GM19463 (cell line): Measurements from ENCODE around the gene TRIM22.
A peak's percentile ranks its signal among the peaks of the same experiment; 100 is the strongest.
"Not testable (repeated sequence)": the region's sequence is repeated elsewhere in the genome, so short reads cannot be mapped to it uniquely, and the experiment has no call there.

Experiments used
- ATAC-seq: cut with Tn5 transposase; IDR thresholded peaks from one replicate; pipeline ENCODE4 v1.9.1; 2021; ENCODE audit warnings: mild to moderate bottlenecking, moderate library complexity; ENCODE audit not compliant: unreplicated experiment

The TRIM22 gene

GRCh38 chr11:5690216-5690615, 626 bp downstream of the TRIM22 start:
- ATAC-seq = no peak

GRCh38 chr11:5690736-5691135, 1.1 kb downstream of the TRIM22 start:
- ATAC-seq = no peak

GRCh38 chr11:5691238-5691963, 1.8 kb downstream of the TRIM22 start:
- ATAC-seq = not testable (repeated sequence)

- ATAC-seq = no peak
Measured at GRCh38 chr11:5691964-5692361, 2.4 kb downstream of the TRIM22 start.

- no peak for ATAC-seq
Measured at GRCh38 chr11:5694642-5695041, 5.1 kb downstream of the TRIM22 start.

GRCh38 chr11:5695580-5695979, 6.0 kb downstream of the TRIM22 start:
- ATAC-seq = no peak

GRCh38 chr11:5696210-5696609, 6.6 kb downstream of the TRIM22 start:
- ATAC-seq = no peak

- ATAC-seq = no peak
Measured at GRCh38 chr11:5698281-5698680, 8.7 kb downstream of the TRIM22 start.

GRCh38 chr11:5700421-5701054, 10.9 kb downstream of the TRIM22 start:
- ATAC-seq = no peak

- no peak for ATAC-seq
Measured at GRCh38 chr11:5701055-5701577, 11.5 kb downstream of the TRIM22 start.

- peak; percentile 75 for ATAC-seq
Measured at GRCh38 chr11:5703741-5704536, 14.3 kb downstream of the TRIM22 start.

GRCh38 chr11:5705688-5706087, 16.1 kb downstream of the TRIM22 start:
- ATAC-seq = no peak

- ATAC-seq = no peak
Measured at GRCh38 chr11:5712507-5712906, 22.9 kb downstream of the TRIM22 start.

GRCh38 chr11:5713695-5714094, 24.1 kb downstream of the TRIM22 start:
- no peak for ATAC-seq

GRCh38 chr11:5716518-5716917, 26.9 kb downstream of the TRIM22 start:
- ATAC-seq = not testable (repeated sequence)

GRCh38 chr11:5719703-5720495, 30.3 kb downstream of the TRIM22 start:
- no peak for ATAC-seq

- ATAC-seq = no peak
Measured at GRCh38 chr11:5722622-5723021, 33.0 kb downstream of the TRIM22 start.

GRCh38 chr11:5726351-5726750, 36.8 kb downstream of the TRIM22 start:
- ATAC-seq = no peak

- no peak for ATAC-seq
Measured at GRCh38 chr11:5727691-5728090, 38.1 kb downstream of the TRIM22 start.

- no peak for ATAC-seq
Measured at GRCh38 chr11:5736396-5736795, 46.8 kb downstream of the TRIM22 start, which contains the start of gene OR56B1. Gene OR56B1 (plus strand): TSS chr11:5736448. CDS start chr11:5736517, 69 bp downstream.

- no peak for ATAC-seq
Measured at GRCh38 chr11:5737091-5737490, 47.5 kb downstream of the TRIM22 start.
